Spleen (tissue), 11 donors: ENCODE measurements around the gene SNX13. TPM values are rescaled to one million over a fixed set of nuclear protein-coding genes. Genes with fewer than 3 reads are reported as not detected.

Experiments used
- DNase-seq: peaks from one replicate; pipeline ENCODE4 v3.0.0-alpha.2; 2020
- H3K27ac ChIP-seq, 8 donors: fragments of 200-600 bp; sonication (generic) in 7 of 8; 1 replicate in 4 of 8; 2 replicates in 4 of 8; pipeline versions ENCODE4 v1.5.0 to v1.8.0; 2016 to 2021; ENCODE audit warnings: inconsistent platforms in 4 of 8, mild to moderate bottlenecking in 4 of 8, moderate library complexity in 1 of 8
- H3K27me3 ChIP-seq, 7 donors: fragments of 200-600 bp; sonication (generic) in 6 of 7; replicated peaks in 1 of 7; 1 replicate in 4 of 7; 2 replicates in 3 of 7; pipeline versions ENCODE4 v1.5.0 to v1.8.0; 2016 to 2021; ENCODE audit warnings: inconsistent platforms in 3 of 7, mild to moderate bottlenecking in 1 of 7
- H3K36me3 ChIP-seq, 6 donors: fragments of 200-600 bp; sonication (generic) in 5 of 6; 1 replicate in 4 of 6; 2 replicates in 2 of 6; pipeline versions ENCODE4 v1.5.0 to v1.8.0; 2016 to 2021; ENCODE audit warnings: inconsistent platforms in 2 of 6
- H3K4me1 ChIP-seq, 6 donors: fragments of 200-600 bp; sonication (generic) in 5 of 6; 1 replicate in 3 of 6; 2 replicates in 3 of 6; pipeline versions ENCODE4 v1.5.0 to v1.8.0; 2016 to 2021; ENCODE audit warnings: inconsistent platforms in 3 of 6
- H3K4me3 ChIP-seq, 8 donors: fragments of 200-600 bp; sonication (generic) in 7 of 8; 1 replicate in 4 of 8; 2 replicates in 4 of 8; pipeline versions ENCODE4 v1.5.0 to v1.8.0; 2016 to 2021; ENCODE audit warnings: inconsistent platforms in 4 of 8, mild to moderate bottlenecking in 4 of 8, moderate library complexity in 2 of 8
- H3K9me3 ChIP-seq, 8 donors: fragments of 200-600 bp; sonication (generic) in 7 of 8; 1 replicate in 4 of 8; 2 replicates in 4 of 8; pipeline versions ENCODE4 v1.5.0 to v1.8.0; 2016 to 2021; ENCODE audit warnings: inconsistent platforms in 4 of 8
- CTCF ChIP-seq, 11 experiments: fragments of 200-600 bp in 7 of 11; fragments of 450-650 bp in 4 of 11; sonication (generic) in 4 of 11; IDR thresholded peaks in 8 of 11; conservative IDR thresholded peaks in 3 of 11; 1 replicate in 7 of 11; 2 replicates in 4 of 11; pipeline versions ENCODE4 v1.4.0 to v1.8.0; 2016 to 2021; ENCODE audit warnings: antibody characterized with exemption in 11 of 11, inconsistent platforms in 4 of 11, mild to moderate bottlenecking in 1 of 11
- POLR2A ChIP-seq, 3 donors: fragments of 450-650 bp; IDR thresholded peaks; one replicate each; pipeline ENCODE4 v1.5.1; 2017; ENCODE audit warnings: antibody characterized with exemption in 3 of 3, mild to moderate bottlenecking in 1 of 3
- POLR2AphosphoS5 ChIP-seq, 3 donors: sonication (generic); formaldehyde crosslinking; IDR thresholded peaks; one replicate each; pipeline ENCODE4 v1.5.1; 2017; ENCODE audit warnings: antibody characterized with exemption in 3 of 3
- WGBS, 5 donors: extraction: QIAGEN DNeasy Blood & Tissue Kit in 3 of 5; methylation state at CpG; one replicate each; pipeline versions ENCODE4 v1.1.5 to v1.1.7; 2013 to 2018; 5-methylcytosine and 5-hydroxymethylcytosine counted together
- intact Hi-C: fragments of 100-400 bp; cut with DNase I; formaldehyde crosslinking; loops from one replicate; pipeline ENCODE4 v1.15.0; 2023; ENCODE audit warnings: low total_unique reads
- polyA plus RNA-seq, 3 donors: library from polyadenylated mRNA; stranded (reverse); fragments of 200-250 nt; gene quantifications; one replicate each; pipeline ENCODE4 v1.2.1, GENCODE V29; 2013
- total RNA-seq, 7 donors: library from RNA; depleted of rRNA in 3 of 7; stranded (reverse); fragments of >200 nt in 3 of 7; fragmentation: NEBNext Ultra II Directional in 4 of 7; extraction: Animal tissue kit (Norgen Biotek cat#: 25700) in 4 of 7; gene quantifications; one replicate each; pipeline versions ENCODE4 v1.1.0 to v1.2.1, GENCODE V29; 2016 to 2021
- donor health status: healthy with polysubstance abuse.
- donor health status: DM: no; HTN: no; CAD: no; lungs with moderate emphysema.
- donor health status: DM: no; HTN: no; CAD: no.
- donor health status: Bipolar disorder and iron deficiency.
- donor health status: healthy.
- donor health status: DM: no; HTN: no; CAD: no.
- donor health status: DM: yes; HTN: yes; CAD: no.

The SNX13 gene
- total and polyA plus RNA-seq, 10 donors: 5.7 to 79.8 (median 55.8) TPM

- H3K9me3 ChIP-seq: no peaks in the 10 kb centered on the region
- DNase-seq: no peak
- TF ChIP-seq CTCF (IDR thresholded peaks at IDR 0.05 in 8 of 11, conservative IDR thresholded peaks at IDR 0.05 in 3 of 11) (no peak), POLR2AphosphoS5 (IDR thresholded peaks at IDR 0.05) (no peak), POLR2A (IDR thresholded peaks at IDR 0.05) (no peak)
- H3K27ac ChIP-seq: no peak overlapping the region
- peaks cover 0 to 66% (median 17%) of the 10 kb centered on the region in 6 donors for H3K36me3 ChIP-seq
- intact Hi-C loops: no loop called here
- no peak overlapping the region for H3K4me3 ChIP-seq
- 92 to 93% (median 92%) methylated on average over 1 of the region's 1 CpG for WGBS, 5 donors
- no peaks in the 10 kb centered on the region for H3K27me3 ChIP-seq
- H3K4me1 ChIP-seq: no peaks in the 10 kb centered on the region
Observed at GRCh38 chr7:17792075-17792936, 148.0 kb downstream of the SNX13 start.

DNA sequence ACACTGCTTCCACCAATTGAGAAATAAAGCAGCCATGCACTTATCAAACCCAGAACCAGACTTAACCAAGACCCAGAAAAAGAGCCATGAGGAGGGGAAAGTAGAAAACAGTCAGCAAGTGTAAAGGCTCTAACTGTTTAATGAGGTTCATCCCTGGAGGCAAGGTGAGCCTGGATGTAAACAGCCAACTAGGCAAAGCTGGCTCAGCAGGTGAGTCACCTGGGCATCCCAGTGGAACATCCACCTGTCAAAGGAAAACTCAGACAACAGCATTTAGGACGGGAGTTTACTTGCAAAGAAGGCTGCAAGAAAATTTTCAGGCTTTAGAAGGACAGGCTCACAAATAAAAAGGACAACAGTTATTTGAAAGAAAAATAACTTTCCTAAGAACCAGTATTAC, 153.0 kb downstream of the SNX13 start:
- TF ChIP-seq POLR2A (IDR thresholded peaks at IDR 0.05) (no peak), CTCF (IDR thresholded peaks at IDR 0.05 in 8 of 11, conservative IDR thresholded peaks at IDR 0.05 in 3 of 11) (no peak), POLR2AphosphoS5 (IDR thresholded peaks at IDR 0.05) (no peak)
- DNase-seq: no peak
- H3K36me3 ChIP-seq: peaks cover 0 to 19% (median 0%) of the 10 kb centered on the region in 6 donors
- no peaks in the 10 kb centered on the region for H3K4me1 ChIP-seq
- intact Hi-C loops: no loop called here
- H3K27ac ChIP-seq: no peak overlapping the region
- no peaks in the 10 kb centered on the region for H3K9me3 ChIP-seq
- WGBS, 5 donors: 81 to 100% (median 95%) methylated on average over 1 of the region's 1 CpG
- H3K27me3 ChIP-seq: no peaks in the 10 kb centered on the region
- no peak overlapping the region for H3K4me3 ChIP-seq

DNA sequence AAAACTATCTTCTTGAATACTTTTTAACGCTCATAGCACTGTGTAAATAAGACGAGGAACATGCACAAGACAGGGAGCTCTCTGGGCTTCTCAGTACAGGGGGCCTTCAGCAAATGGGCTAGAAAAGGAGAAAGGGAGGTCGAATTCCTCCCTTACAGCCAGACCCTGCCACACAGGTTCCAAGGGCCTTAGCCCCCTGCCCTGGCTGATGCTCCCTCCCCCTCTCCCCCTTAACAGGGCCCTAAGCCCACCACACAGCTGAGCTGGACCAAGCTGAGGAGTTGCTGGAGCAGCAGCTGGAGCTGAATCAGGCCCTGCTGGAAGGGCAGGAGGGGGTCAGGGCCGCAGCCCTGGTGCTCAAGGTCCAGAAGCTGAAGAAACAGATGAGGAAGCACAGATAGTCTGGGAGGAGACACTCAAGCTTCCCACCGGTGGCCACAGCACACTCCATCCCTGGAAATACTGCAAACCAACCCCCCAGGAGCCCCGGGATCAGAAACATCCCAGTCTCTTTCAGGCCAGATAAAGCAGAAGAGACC, 153.9 kb downstream of the SNX13 start:
- Histone ChIP-seq H3K36me3 (peaks cover 0 to 12% (median 0%) of the 10 kb centered on the region in 6 donors), H3K9me3 (no peaks in the 10 kb centered on the region), H3K4me3 (no peak overlapping the region), H3K27ac (no peak overlapping the region), H3K4me1 (no peaks in the 10 kb centered on the region), H3K27me3 (no peaks in the 10 kb centered on the region)
- WGBS, 5 donors: 44 to 84% (median 66%) methylated on average over 6 of the region's 6 CpGs
- intact Hi-C loops: no loop called here
- TF ChIP-seq POLR2AphosphoS5 (IDR thresholded peaks at IDR 0.05) (no peak), POLR2A (IDR thresholded peaks at IDR 0.05) (no peak), CTCF (IDR thresholded peaks at IDR 0.05 in 8 of 11, conservative IDR thresholded peaks at IDR 0.05 in 3 of 11) (no peak)
- DNase-seq: peak; percentile 69

- no peaks in the 10 kb centered on the region for H3K27me3 ChIP-seq
- H3K27ac ChIP-seq: no peak overlapping the region
- H3K4me1 ChIP-seq: no peaks in the 10 kb centered on the region
- no peaks in the 10 kb centered on the region for H3K36me3 ChIP-seq
- no peak overlapping the region for H3K4me3 ChIP-seq
- no peak for TF ChIP-seq POLR2AphosphoS5 (IDR thresholded peaks at IDR 0.05)
- TF ChIP-seq CTCF (IDR thresholded peaks at IDR 0.05 in 8 of 11, conservative IDR thresholded peaks at IDR 0.05 in 3 of 11): no peak
- no peak for TF ChIP-seq POLR2A (IDR thresholded peaks at IDR 0.05)
- intact Hi-C loops: no loop called here
- no peak for DNase-seq
- H3K9me3 ChIP-seq: no peaks in the 10 kb centered on the region
Observed at GRCh38 chr7:17782216-17782549, 158.1 kb downstream of the SNX13 start.
